ENCODE data around the gene GALNT17.

Gene GALNT17

DNA sequence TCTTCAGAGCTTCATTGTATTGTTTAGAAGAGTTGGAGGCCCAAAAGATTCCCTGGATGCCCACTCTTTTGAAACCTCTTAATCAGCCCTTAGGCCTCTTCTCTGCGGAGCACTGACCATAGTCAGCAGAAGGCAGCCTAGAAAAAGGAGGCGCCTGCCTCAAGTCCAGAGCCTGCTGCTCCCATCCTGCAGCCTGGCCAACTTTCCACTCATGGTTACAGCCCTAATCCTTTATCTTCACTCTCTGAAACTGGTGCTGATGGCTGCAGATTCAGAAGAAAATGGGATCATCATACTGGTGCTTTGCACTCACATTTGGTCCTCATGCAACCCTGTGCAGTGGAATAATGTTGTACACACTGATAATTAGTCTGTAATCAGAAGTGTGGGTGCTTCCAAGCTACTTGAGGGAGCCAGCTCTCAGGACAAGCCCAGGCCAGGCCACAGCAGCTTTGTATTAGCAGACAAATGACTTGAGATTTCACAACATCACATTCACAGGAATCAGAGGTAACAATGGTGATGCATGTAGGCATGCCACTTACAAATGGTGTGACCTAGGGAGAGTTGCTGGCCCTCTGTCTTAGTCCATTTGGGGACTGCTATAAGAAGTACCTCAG lies 272.9 kb downstream of the GALNT17 start:
- no peak for DNase-seq

DNA sequence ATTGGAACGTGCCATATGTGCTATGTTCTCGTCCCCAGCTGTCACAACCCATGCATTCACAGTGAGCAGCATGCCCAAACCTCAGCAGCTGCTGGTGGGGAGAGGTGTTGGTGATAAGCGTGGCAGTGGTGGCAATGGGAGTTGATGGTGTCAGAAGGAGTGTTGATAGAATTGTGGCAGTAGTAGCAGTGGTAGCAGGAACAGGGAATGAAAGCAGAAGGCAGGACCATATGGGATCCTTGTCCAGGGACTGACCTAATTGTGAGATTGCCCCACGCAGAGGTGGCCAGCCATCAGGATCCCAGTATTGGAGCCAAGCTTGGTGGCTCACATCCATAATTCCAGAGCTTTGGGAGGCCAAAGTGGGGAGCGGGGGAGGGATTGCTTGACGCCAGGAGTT lies 276.3 kb downstream of the GALNT17 start:
- DNase-seq: no peak

DNA sequence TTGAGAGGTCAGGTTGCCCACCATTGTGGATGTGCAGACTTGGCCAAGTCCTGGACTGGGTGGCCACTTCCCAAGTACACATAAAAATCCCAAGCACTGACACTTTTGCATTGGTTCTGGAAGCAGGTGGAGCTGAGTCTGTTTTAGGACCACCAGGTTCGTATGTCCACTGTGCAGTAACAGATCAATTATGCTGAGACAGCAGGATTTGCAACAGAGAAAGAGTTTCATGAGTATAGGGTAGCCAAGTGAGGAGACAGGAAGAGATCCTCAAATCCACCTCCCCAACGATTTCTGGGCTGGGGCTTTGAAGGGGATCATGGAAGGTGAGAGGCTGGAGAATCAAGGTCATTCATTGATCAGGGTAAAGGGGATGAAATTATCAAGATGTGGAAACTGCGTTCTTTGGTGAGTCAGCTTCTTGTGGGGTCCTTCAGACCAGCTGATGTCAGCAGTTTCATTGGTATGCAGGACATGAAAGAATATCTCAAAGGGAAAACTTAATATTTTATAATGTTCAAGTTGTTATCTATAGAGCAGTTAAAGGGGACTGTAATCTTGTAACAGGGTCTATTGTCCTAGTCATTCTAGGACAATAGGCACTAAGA lies 277.7 kb downstream of the GALNT17 start:
- no peak for DNase-seq

DNA sequence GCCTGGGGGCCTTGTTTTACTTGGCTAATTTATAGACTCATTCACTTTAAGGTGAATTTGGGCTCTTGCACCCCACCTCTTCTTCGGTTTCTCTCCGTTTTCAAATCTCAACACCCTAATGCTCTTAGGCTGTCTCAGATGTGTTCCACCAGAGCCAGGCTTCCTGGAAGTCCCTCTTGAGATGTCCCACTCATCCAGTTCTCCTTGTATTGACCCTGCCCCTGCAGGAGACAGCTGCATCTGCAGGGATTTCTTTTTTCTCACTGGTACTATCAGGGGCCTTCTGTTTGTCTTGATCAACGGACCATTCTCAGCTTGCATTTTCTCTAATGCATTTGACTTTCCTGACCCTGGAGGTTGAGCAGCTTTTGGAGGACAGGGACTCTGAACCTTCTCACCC lies 279.5 kb downstream of the GALNT17 start:
- no peak for DNase-seq

DNA sequence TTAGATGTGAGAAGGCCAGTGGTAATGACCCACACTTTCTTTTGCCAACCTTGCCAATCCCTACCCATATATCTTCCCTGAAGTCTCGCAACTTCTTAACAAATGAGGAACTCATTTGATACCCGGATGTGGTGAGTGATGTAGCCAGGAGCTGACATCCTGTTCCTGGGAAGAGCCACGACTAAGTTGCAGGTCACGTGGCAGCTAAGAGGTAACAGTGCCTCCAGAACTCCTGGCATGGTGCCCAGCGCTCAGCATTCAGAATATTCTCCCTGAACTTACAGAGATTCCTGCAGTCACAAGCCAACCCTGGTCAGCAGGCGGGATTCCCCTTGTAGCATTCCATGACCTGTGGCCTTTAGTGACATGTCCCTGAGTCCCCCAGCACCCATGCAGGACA lies 282.5 kb downstream of the GALNT17 start:
- DNase-seq: no peak

DNA sequence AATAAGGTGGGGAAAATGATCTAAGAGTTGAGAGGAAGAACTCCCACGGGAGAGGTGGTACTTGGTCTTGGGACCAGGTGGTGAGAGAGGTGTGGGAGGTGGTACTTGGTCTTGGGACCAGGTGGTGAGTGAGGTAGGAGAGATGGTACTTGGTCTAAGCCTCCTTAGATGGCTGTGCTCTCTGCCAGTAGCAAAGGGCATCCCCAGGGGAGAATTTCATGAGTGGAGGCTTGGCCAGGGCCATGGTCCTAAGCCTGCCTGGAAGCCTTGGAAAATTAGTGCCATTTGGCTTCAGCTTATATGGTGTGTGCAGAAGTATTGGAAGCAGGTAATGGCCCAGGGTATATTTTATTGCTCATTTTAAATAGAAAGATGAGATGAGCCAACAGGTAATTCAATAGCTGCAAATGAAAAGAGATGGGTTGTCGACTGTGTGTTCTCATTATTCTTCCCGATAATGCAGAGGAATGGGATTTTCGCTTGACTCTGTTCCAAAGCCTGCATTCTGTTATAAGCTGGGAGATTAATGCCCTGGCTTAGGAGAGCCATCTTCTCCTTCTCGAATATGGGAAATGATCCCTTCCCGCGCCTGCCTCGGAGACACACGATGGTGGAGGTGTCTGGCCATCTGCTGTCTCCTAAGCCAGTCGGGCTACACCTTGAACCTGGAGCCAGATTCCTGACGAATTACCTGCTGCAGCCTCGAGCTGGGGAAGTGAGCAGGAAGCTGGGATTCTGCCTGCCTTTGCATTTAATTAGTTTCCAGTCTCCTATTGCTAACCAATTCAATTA lies 287.8 kb downstream of the GALNT17 start:
- DNase-seq: no peak

DNA sequence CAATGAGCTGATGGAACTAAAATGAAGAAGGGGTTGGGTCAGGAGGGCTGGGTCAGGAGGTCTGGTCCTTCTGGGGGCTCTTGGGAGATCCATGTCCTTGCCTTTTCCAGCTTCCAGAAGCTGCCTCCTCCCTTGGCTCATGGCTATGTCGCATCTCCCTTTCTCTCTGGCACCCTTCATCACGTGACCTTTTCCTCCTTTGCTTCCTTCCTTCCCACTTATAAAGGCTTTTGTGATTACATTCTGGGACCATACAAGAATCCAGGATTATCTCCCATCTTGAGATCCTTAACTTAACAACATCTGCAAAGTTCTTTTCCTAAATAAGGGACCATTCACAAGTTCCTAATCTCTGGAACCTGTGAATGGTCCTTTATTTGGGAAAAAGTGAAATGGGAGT lies 290.2 kb downstream of the GALNT17 start:
- DNase-seq: no peak

DNA sequence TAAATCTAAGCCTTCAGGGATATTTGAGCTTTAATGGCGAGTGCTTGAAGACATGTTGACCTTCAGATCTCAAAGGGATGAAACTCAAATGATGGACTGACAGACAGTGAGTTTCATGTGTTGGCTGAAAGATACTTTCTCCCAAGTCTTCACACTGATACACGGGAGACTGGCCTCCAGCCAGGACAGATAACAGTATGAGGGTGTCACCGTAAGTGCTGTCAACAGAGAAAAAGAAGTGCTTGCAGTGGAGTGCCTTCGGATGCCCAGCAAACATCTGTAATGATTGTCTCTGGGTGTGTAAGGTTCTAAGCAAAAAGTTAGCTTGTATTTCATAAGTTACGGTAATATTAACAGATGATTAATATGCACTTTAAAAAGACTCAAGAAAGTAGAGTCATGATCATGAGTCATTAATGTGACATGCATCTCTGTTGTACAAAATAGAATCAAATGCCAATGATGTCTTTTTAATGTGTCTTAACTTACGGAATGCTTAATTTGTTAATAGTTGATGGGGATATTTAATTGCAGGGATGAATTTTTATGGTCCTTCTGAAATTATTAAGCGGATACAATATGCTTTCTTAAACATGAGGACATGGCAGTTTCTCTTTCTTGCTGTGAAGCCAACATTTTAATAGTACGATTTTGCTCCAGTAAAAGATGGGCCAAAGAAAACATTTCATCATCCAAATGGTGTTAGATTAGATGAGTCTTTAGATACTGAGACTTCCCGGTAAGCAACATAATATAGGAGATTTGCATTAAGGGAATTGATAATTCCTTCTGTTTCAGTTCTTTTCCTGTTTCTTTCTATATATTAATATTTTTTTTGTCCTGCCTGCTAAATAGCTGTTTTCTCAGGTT lies 292.5 kb downstream of the GALNT17 start:
- no peak for DNase-seq

DNA sequence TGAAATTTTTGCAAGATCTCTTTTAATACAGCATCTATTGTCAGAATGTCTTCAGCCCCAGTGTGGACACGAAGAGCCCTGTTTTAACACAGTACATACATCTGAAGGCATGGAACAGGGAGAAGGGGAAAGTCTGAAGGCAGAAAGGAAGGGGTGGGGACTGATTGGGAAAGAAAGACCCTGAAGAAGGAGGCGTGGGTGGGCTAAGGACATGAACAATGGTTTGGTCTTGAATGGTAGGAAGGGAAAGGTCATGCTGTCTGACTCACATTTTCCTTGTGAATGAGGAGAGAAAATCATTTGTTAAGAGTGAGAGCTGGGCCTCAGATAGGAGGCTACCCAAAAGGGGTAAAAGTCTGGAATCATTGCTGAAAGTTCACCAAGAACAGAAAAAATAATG lies 297.1 kb downstream of the GALNT17 start:
- no peak for DNase-seq

DNA sequence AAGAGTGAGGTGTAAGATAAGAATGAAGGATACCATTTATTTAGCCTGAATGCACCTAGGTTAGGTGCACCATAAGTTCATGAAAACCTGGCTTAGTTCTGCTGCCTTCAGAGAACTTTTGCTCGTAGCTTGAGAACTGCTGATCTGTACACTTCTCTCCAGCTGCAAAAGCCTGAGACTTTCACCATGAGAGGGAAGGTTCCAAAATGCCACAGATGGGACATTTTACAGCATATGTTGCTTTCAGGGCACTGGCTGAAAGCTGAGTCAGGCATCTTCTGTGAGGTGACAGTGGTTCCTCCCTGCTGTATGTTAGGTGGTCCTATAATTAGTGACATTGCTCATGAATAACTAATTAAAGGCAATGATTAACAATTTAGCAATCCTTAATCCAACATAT lies 298.3 kb downstream of the GALNT17 start:
- DNase-seq: no peak

DNA sequence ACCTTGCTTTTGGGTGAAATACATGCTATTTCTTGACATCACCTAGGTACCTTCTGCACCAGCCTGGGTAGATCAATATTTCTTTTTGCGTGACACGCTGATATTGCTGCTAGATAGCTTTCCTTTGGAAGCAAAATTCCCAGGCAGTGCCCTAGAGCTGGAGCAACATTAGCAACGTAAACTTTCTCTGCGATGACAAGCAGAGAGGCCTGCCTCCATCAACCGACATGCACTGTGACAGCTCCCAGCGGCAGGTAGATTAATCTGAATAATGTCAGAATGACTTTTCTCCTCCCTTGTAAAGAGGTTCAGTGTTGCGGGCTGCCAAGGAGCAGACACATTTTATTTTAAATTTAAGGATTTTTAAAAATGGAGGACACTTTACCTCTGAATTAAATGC lies 307.4 kb downstream of the GALNT17 start:
- no peak for DNase-seq

DNA sequence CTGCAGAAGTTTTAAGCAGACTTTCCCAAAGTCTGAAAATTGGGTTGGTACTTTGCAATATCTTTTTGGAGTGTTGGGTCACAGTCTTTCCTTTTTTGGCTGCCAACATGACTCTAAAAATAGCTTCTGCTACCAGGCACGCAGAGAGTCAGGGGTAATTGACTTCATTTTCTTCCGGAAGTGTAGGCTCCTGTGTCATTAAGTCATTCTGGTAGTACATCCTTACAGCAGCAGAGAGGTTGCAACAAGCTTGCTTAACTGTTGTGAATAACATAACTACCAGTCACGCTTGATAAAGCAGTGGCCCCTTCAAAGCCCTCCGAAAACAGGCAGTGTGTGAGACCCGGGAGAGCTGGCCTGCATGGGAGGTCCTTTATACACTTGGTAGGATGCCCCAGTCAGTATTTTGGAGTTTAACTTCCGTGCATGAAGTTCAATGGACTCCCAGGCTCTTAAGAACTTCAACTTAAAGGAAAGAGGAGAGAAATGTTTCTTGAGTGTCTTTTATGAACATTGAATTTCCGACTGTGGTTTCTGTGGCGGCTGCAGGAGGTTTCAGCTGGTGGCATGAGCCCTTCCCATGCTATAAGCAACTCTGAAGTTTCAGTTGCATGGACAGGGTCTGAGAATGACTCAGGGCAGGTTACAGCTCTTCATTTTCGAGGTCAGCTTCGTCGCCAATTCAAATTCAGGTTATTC lies 310.7 kb downstream of the GALNT17 start:
- no peak for DNase-seq

DNA sequence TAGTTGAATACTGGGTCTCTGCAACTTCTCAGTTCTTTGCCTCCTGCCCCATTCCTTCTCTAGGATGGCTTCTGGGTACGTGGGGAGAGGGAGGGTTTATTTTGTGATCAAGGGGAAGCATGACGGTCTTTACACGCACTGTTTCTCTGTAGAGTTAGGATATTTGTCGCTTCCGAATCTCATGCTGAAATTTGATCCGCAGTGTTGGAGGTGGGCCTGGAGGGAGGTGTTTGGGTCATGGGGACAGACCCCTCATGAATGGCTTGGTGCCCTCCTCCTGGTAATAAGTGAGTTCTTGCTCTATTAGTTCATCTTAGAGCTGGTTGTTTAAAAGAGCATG lies 311.2 kb downstream of the GALNT17 start:
- DNase-seq: no peak

DNA sequence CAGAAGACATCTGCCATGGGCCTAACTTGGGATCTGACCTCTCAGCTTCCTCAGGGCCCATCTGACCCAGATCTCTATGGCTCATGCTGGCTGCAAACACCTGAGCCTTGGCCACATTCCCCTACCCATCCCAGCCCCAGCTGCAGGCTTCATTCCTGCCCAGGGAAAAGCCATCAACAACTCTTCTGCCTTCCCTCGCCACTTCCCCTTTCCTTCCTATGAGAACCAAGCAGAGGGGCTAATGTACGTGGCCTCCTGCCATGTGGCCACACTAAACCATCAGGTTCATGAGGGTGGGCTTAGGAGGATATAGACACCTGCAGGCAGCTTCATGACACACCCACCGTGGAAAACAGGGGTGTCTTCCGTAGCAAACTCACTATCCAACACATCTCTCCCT lies 312.2 kb downstream of the GALNT17 start:
- no peak for DNase-seq

DNA sequence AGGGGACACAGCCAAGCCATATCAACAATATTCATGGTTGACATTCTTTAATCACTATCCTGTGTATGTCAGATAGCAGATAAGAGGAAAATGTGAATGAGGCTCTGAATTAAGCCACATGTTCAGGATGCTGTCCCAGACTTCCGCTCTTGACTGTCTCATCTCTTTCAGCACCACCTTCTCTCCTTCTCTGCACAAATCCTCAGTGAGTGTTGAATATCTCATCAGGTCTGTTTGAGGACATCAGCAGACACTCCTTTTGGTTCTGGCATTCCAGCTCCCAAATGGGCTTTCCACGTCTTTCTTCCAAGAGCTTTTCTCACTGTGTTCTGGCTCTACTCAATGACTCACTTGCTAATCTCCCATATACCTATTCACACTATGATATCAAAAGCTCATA lies 321.7 kb downstream of the GALNT17 start:
- no peak for DNase-seq

DNA sequence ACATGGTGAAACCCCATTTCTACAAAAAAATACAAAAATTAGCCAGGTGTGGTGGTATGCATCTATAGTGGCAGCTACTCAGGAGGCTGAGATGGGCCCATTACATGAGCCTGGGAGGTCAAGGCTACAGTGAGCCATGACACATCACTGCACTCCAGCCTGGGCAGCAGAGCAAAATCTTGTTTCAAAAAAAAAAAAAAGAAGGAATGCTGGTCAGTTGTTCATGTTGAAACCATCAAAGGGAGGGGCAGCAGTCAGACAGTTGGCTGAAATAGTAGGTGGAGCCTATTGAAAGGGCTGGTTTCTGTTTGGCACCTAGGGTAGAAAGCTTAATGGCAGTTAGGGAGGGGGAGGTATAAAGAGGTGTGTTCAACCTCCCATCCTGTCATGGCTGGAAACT lies 323.0 kb downstream of the GALNT17 start:
- no peak for DNase-seq

DNA sequence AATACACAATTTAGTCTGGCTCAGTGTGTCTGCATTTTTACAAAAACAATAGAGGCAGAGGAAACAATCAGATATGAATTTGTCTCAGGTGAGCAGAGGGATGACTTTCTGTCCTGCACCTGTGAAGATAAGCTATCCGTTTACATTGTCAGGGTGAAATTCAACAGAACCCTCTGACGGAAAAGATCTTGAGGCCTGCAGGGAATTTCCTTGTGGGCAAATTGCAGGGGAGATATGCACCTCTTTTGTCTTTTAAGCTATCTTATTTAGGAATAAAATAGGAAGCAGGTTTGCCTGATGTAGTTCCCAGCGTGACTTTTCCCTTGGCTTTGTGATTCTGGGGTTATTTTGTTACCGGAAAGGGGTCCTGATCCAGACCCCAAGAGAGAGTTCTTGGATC lies 325.1 kb downstream of the GALNT17 start:
- DNase-seq: no peak

DNA sequence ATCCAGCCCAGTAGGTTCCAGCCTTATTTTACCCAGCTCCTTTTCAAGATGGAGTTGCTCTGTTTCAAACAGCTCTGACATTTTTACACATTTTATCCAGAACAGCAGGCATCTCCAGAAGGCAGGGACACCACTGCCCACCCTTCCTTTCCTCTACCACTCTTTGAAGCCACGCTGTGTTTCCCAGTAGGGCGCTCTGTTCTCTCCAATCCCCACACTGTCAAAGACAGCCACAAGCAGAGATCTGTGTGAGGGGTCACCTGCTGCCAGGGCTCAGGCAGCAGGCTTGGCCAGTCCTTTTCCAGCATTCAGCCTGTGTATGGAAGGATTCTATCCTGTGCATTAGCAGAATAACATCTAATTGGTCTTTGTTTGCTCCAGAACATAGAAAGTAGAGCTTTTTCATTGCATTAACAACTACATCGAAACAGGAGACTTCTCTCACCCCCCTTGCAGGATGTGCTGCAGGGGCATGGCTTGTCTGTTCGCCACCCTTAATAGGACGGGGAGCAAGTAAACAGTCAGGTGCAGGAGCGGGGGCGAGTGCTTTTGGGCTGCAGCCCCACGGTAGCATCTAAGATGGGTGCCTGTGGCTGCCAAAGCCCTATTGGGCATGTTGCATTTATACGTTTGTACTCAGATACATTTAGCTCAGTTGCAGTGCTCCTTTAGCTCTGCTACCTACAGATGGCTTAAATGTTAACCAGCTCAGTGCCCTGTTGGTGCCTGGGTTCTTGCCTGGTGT lies 326.1 kb downstream of the GALNT17 start:
- no peak for DNase-seq

DNA sequence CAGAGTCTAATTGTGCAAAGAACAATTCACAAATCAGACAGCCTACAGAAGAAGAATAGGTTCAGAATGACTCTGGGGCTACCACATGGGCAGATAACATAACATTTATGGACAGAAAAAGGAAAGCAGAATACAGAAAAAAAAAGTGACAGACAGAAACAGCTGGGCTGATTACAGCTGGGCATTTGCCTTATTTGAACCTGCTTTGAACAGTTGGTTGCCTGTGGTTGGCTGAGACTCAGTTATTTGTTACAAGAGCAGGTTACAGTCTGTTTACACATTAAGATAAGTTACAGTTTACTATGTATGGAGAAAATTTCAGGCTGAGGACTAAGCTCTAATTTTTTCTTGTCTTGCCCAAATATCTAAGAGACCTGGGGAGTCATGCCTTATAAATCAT lies 327.2 kb downstream of the GALNT17 start:
- DNase-seq: no peak

DNA sequence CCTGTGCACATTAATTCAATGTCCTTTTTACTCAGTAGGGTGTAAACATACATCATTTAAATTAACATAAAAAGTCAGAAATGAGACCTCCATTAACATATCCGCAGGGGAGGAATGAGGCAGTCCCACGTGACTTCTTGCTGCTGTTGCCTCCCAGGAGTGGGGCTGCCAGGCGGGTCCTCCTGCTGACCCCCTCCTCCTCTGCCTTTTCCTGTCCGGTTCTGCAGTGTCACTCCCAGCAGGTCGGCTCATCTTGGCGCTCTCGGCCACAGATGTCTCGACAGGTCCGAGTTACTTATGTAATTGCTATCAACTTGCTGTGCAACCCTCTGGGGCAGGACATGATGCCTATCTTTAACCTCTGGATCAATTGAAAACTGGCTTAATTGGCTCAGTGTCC lies 329.6 kb downstream of the GALNT17 start:
- DNase-seq: no peak

DNA sequence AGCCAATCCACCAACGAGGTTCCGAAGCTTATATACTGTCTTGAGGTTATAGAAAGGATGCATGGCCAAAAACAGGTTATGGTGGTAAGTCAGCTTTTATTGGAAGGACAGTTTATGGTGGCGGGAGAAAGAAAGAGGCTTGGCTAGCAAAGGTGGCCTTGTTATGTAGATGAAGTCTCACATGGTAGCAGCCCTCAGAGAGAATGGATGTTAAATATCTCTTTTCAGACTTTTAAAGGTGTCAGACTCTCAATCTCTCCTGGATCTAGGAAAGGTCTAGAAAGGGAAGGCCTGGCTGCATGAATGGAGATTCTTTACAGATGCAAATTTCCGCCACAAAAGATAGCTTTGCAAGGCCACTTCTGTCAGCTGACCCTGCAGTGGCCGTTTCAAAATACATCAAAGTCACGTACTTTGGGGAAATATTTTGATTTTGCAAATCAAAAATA lies 333.8 kb downstream of the GALNT17 start:
- DNase-seq: no peak

Measured in NCI-H1417 treated with DMSO at 0.1 percent for 48 hours (cell line).